ENCODE measurements around the gene HOXB8.

Gene HOXB8

GRCh38 chr17:48569240-48569582 lies 45.9 kb downstream of the HOXB8 start:
- 17% methylated on average over 1 of the region's 3 CpGs for WGBS

GRCh38 chr17:48568499-48569239 lies 46.4 kb downstream of the HOXB8 start:
- no peak overlapping the region for H4K91ac ChIP-seq (ENCODE audit: low read length)
- no peaks in the 10 kb centered on the region for H3K79me1 ChIP-seq (replicated peaks; ENCODE audit: low read length, poor library complexity, severe bottlenecking)
- H3K4me3 ChIP-seq (ENCODE audit: insufficient read depth in 1 of 2, low read depth in 1 of 2, low read length in 2 of 2): peak overlapping the region; percentile 33 to 76
- peak overlapping the region; percentile 39 for H2BK120ac ChIP-seq (ENCODE audit: low read depth, low read length)
- H2BK5ac ChIP-seq (ENCODE audit: low read depth, low read length, poor library complexity, severe bottlenecking): no peak overlapping the region
- H3K36me3 ChIP-seq (ENCODE audit: control insufficient read depth in 1 of 2, insufficient read depth in 2 of 2, low read depth in 1 of 2, low read length in 2 of 2): peaks cover 12 to 15% of the 10 kb centered on the region in 2 experiments
- no peak overlapping the region for H2BK15ac ChIP-seq (ENCODE audit: low read depth, poor library complexity, severe bottlenecking)
- no peak overlapping the region for H3K14ac ChIP-seq (ENCODE audit: low read length in 2 of 2)
- H3K9me3 ChIP-seq (ENCODE audit: control insufficient read depth, low read length): no peaks in the 10 kb centered on the region
- H3K23ac ChIP-seq (ENCODE audit: low read length in 2 of 2): no peak overlapping the region
- no peak overlapping the region for H2BK12ac ChIP-seq (ENCODE audit: low read length in 2 of 2)
- H2AFZ ChIP-seq (ENCODE audit: low read depth, low read length): no peak overlapping the region
- WGBS: 1% methylated on average over 19 of the region's 33 CpGs
- peak; percentile 79 for DNase-seq
- H3K18ac ChIP-seq (ENCODE audit: low read depth in 1 of 2, low read length in 2 of 2): peak overlapping the region; percentile 40 to 67
- peak overlapping the region; percentile 27 for H4K8ac ChIP-seq (ENCODE audit: low read length)
- H3K27ac ChIP-seq (ENCODE audit: low read length, poor library complexity, severe bottlenecking): peak overlapping the region; percentile 23
- peaks cover 0 to 4% of the 10 kb centered on the region in 2 experiments for H3K27me3 ChIP-seq (ENCODE audit: control insufficient read depth in 1 of 2, insufficient read depth in 1 of 2, low read length in 2 of 2)
- peak overlapping the region; percentile 70 for H3K4me2 ChIP-seq (ENCODE audit: low read length, poor library complexity, severe bottlenecking)
- no peak overlapping the region for H2AK5ac ChIP-seq (ENCODE audit: low read length, severe bottlenecking)
- H3K4me1 ChIP-seq (ENCODE audit: control insufficient read depth, insufficient read depth, low read depth, low read length): peaks cover 38% of the 10 kb centered on the region
- H3K9ac ChIP-seq (ENCODE audit: low read length): peak overlapping the region; percentile 95
- H3K4ac ChIP-seq (ENCODE audit: low read depth in 1 of 2, low read length in 2 of 2): peak overlapping the region in 1 of 2 experiments; percentile 34

More at GRCh38 chr17:48569240-48569582, 45.9 kb downstream of the HOXB8 start:
- Histone ChIP-seq H3K4me1 (ENCODE audit: control insufficient read depth, insufficient read depth, low read depth, low read length) (peaks cover 35% of the 10 kb centered on the region), H2BK15ac (ENCODE audit: low read depth, poor library complexity, severe bottlenecking) (no peak overlapping the region), H2BK120ac (ENCODE audit: low read depth, low read length) (peak overlapping the region; percentile 39), H3K27me3 (ENCODE audit: control insufficient read depth in 1 of 2, insufficient read depth in 1 of 2, low read length in 2 of 2) (peaks cover 0 to 4% of the 10 kb centered on the region in 2 experiments), H2AK5ac (ENCODE audit: low read length, severe bottlenecking) (no peak overlapping the region), H3K4ac (ENCODE audit: low read depth in 1 of 2, low read length in 2 of 2) (peak overlapping the region in 1 of 2 experiments; percentile 34), H3K4me3 (ENCODE audit: insufficient read depth in 1 of 2, low read depth in 1 of 2, low read length in 2 of 2) (peak overlapping the region in 1 of 2 experiments; percentile 76), H3K18ac (ENCODE audit: low read depth in 1 of 2, low read length in 2 of 2) (peak overlapping the region; percentile 40 to 67), H3K14ac (ENCODE audit: low read length in 2 of 2) (peak overlapping the region in 1 of 2 experiments; percentile 13), H3K4me2 (ENCODE audit: low read length, poor library complexity, severe bottlenecking) (peak overlapping the region; percentile 70), H3K27ac (ENCODE audit: low read length, poor library complexity, severe bottlenecking) (no peak overlapping the region), H4K8ac (ENCODE audit: low read length) (no peak overlapping the region), H3K79me1 (replicated peaks; ENCODE audit: low read length, poor library complexity, severe bottlenecking) (peaks cover 1% of the 10 kb centered on the region), H3K9ac (ENCODE audit: low read length) (peak overlapping the region; percentile 95), H2AFZ (ENCODE audit: low read depth, low read length) (no peak overlapping the region), H3K36me3 (ENCODE audit: control insufficient read depth in 1 of 2, insufficient read depth in 2 of 2, low read depth in 1 of 2, low read length in 2 of 2) (peaks cover 12 to 15% of the 10 kb centered on the region in 2 experiments), H3K23ac (ENCODE audit: low read length in 2 of 2) (no peak overlapping the region), H3K9me3 (ENCODE audit: control insufficient read depth, low read length) (no peaks in the 10 kb centered on the region), H2BK12ac (ENCODE audit: low read length in 2 of 2) (no peak overlapping the region), H4K91ac (ENCODE audit: low read length) (peak overlapping the region; percentile 79), H2BK5ac (ENCODE audit: low read depth, low read length, poor library complexity, severe bottlenecking) (no peak overlapping the region)
- DNase-seq: no peak

GRCh38 chr17:48567646-48568354 lies 47.3 kb downstream of the HOXB8 start:
- no peak overlapping the region for H3K27ac ChIP-seq (ENCODE audit: low read length, poor library complexity, severe bottlenecking)
- H3K79me1 ChIP-seq (replicated peaks; ENCODE audit: low read length, poor library complexity, severe bottlenecking): no peaks in the 10 kb centered on the region
- H2BK120ac ChIP-seq (ENCODE audit: low read depth, low read length): no peak overlapping the region
- H3K23ac ChIP-seq (ENCODE audit: low read length in 2 of 2): no peak overlapping the region
- no peaks in the 10 kb centered on the region for H3K9me3 ChIP-seq (ENCODE audit: control insufficient read depth, low read length)
- peak overlapping the region; percentile 1 for H3K4me2 ChIP-seq (ENCODE audit: low read length, poor library complexity, severe bottlenecking)
- 50% methylated on average over 1 of the region's 2 CpGs for WGBS
- H2BK12ac ChIP-seq (ENCODE audit: low read length in 2 of 2): no peak overlapping the region
- DNase-seq: no peak
- no peak overlapping the region for H2BK15ac ChIP-seq (ENCODE audit: low read depth, poor library complexity, severe bottlenecking)
- peaks cover 14 to 17% of the 10 kb centered on the region in 2 experiments for H3K36me3 ChIP-seq (ENCODE audit: control insufficient read depth in 1 of 2, insufficient read depth in 2 of 2, low read depth in 1 of 2, low read length in 2 of 2)
- peak overlapping the region in 1 of 2 experiments; percentile 76 for H3K4me3 ChIP-seq (ENCODE audit: insufficient read depth in 1 of 2, low read depth in 1 of 2, low read length in 2 of 2)
- H2BK5ac ChIP-seq (ENCODE audit: low read depth, low read length, poor library complexity, severe bottlenecking): no peak overlapping the region
- peak overlapping the region; percentile 14 to 68 for H3K18ac ChIP-seq (ENCODE audit: low read depth in 1 of 2, low read length in 2 of 2)
- H3K4me1 ChIP-seq (ENCODE audit: control insufficient read depth, insufficient read depth, low read depth, low read length): peaks cover 41% of the 10 kb centered on the region
- H2AK5ac ChIP-seq (ENCODE audit: low read length, severe bottlenecking): no peak overlapping the region
- H3K4ac ChIP-seq (ENCODE audit: low read depth in 1 of 2, low read length in 2 of 2): peak overlapping the region in 1 of 2 experiments; percentile 19
- H4K8ac ChIP-seq (ENCODE audit: low read length): no peak overlapping the region
- no peak overlapping the region for H2AFZ ChIP-seq (ENCODE audit: low read depth, low read length)
- H4K91ac ChIP-seq (ENCODE audit: low read length): no peak overlapping the region
- peak overlapping the region; percentile 95 for H3K9ac ChIP-seq (ENCODE audit: low read length)
- H3K14ac ChIP-seq (ENCODE audit: low read length in 2 of 2): no peak overlapping the region
- H3K27me3 ChIP-seq (ENCODE audit: control insufficient read depth in 1 of 2, insufficient read depth in 1 of 2, low read length in 2 of 2): peaks cover 0 to 2% of the 10 kb centered on the region in 2 experiments

- H3K4me1 ChIP-seq (ENCODE audit: control insufficient read depth, insufficient read depth, low read depth, low read length): peaks cover 38% of the 10 kb centered on the region
- peak overlapping the region; percentile 28 to 67 for H3K23ac ChIP-seq (ENCODE audit: low read length in 2 of 2)
- H3K4me3 ChIP-seq (ENCODE audit: insufficient read depth in 1 of 2, low read depth in 1 of 2, low read length in 2 of 2): no peak overlapping the region
- H4K91ac ChIP-seq (ENCODE audit: low read length): peak overlapping the region; percentile 52
- peak overlapping the region; percentile 45 to 67 for H3K18ac ChIP-seq (ENCODE audit: low read depth in 1 of 2, low read length in 2 of 2)
- peak overlapping the region; percentile 95 for H3K9ac ChIP-seq (ENCODE audit: low read length)
- peak overlapping the region; percentile 71 for H2AK5ac ChIP-seq (ENCODE audit: low read length, severe bottlenecking)
- no peaks in the 10 kb centered on the region for H3K9me3 ChIP-seq (ENCODE audit: control insufficient read depth, low read length)
- peaks cover 11 to 21% of the 10 kb centered on the region in 2 experiments for H3K36me3 ChIP-seq (ENCODE audit: control insufficient read depth in 1 of 2, insufficient read depth in 2 of 2, low read depth in 1 of 2, low read length in 2 of 2)
- WGBS: 53% methylated on average over 6 of the region's 6 CpGs
- H2BK120ac ChIP-seq (ENCODE audit: low read depth, low read length): peak overlapping the region; percentile 21
- no peak for DNase-seq
- H3K79me1 ChIP-seq (replicated peaks; ENCODE audit: low read length, poor library complexity, severe bottlenecking): no peaks in the 10 kb centered on the region
- peak overlapping the region; percentile 57 to 84 for H2BK12ac ChIP-seq (ENCODE audit: low read length in 2 of 2)
- peak overlapping the region in 1 of 2 experiments; percentile 49 for H3K14ac ChIP-seq (ENCODE audit: low read length in 2 of 2)
- H3K4ac ChIP-seq (ENCODE audit: low read depth in 1 of 2, low read length in 2 of 2): peak overlapping the region; percentile 0 to 69
- no peak overlapping the region for H2AFZ ChIP-seq (ENCODE audit: low read depth, low read length)
- H3K27me3 ChIP-seq (ENCODE audit: control insufficient read depth in 1 of 2, insufficient read depth in 1 of 2, low read length in 2 of 2): no peaks in the 10 kb centered on the region
- no peak overlapping the region for H3K27ac ChIP-seq (ENCODE audit: low read length, poor library complexity, severe bottlenecking)
- peak overlapping the region; percentile 77 for H4K8ac ChIP-seq (ENCODE audit: low read length)
- H3K4me2 ChIP-seq (ENCODE audit: low read length, poor library complexity, severe bottlenecking): peak overlapping the region; percentile 1
- no peak overlapping the region for H2BK15ac ChIP-seq (ENCODE audit: low read depth, poor library complexity, severe bottlenecking)
- H2BK5ac ChIP-seq (ENCODE audit: low read depth, low read length, poor library complexity, severe bottlenecking): no peak overlapping the region
Measured at GRCh38 chr17:48567209-48567608, 47.9 kb downstream of the HOXB8 start.

All from mesenchymal stem cell (in vitro differentiated cells and primary cell).